Spleen (tissue), 7 donors: ENCODE data around the gene SERPINA3.

Source experiments
- CTCF ChIP-seq, 11 experiments: fragments of 200-600 bp in 7 of 11; fragments of 450-650 bp in 4 of 11; sonication (generic) in 4 of 11; IDR thresholded peaks in 8 of 11; conservative IDR thresholded peaks in 3 of 11; 1 replicate in 7 of 11; 2 replicates in 4 of 11; pipeline versions ENCODE4 v1.4.0 to v1.8.0; 2016 to 2021; ENCODE audit warnings: antibody characterized with exemption in 11 of 11, inconsistent platforms in 4 of 11, mild to moderate bottlenecking in 1 of 11
- POLR2A ChIP-seq, 3 donors: fragments of 450-650 bp; IDR thresholded peaks; one replicate each; pipeline ENCODE4 v1.5.1; 2017; ENCODE audit warnings: antibody characterized with exemption in 3 of 3, mild to moderate bottlenecking in 1 of 3
- POLR2AphosphoS5 ChIP-seq, 3 donors: sonication (generic); formaldehyde crosslinking; IDR thresholded peaks; one replicate each; pipeline ENCODE4 v1.5.1; 2017; ENCODE audit warnings: antibody characterized with exemption in 3 of 3
- donor health status: DM: no; HTN: no; CAD: no; lungs with moderate emphysema.
- donor health status: DM: no; HTN: no; CAD: no.
- donor health status: DM: no; HTN: no; CAD: no.

DNA sequence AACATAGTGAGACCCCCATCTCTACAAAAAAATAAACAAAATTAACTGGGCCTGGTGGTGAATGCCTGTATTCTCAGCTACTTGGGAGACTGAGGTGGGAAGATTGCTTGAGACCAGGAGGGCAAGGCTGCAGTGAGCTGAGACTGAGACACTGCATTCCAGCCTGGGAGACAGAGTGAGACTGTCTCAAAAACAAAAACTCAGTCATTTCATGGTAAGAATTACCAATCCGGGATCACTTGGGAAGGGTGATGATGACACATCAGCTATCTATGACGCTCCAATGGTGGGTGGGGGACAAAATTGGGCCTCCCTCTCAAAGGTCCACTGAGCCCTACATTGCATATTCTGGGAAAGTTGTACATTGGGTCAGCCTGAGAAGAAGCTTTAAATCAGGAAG lies 47.7 kb downstream of the SERPINA3 start:
- TF ChIP-seq CTCF (IDR thresholded peaks at IDR 0.05 in 8 of 11, conservative IDR thresholded peaks at IDR 0.05 in 3 of 11) (no peak), POLR2AphosphoS5 (IDR thresholded peaks at IDR 0.05) (no peak), POLR2A (IDR thresholded peaks at IDR 0.05) (no peak)
